Hematopoietic multipotent progenitor cell treated with erythropoietin and hydrocortisone succinate and interleukin-3 and kit ligand, for 6 days (in vitro differentiated cells): ENCODE data around the gene PIP4K2A.

ENCODE experiments used
- DNase-seq: peaks from one replicate; pipeline ENCODE4 v3.0.0-alpha.2; 2015

The PIP4K2A gene

GRCh38 chr10:22634606-22635459 lies 79.5 kb downstream of the PIP4K2A start:
- DNase-seq = no peak

GRCh38 chr10:22634093-22634492 lies 80.3 kb downstream of the PIP4K2A start:
- DNase-seq = no peak

DNA sequence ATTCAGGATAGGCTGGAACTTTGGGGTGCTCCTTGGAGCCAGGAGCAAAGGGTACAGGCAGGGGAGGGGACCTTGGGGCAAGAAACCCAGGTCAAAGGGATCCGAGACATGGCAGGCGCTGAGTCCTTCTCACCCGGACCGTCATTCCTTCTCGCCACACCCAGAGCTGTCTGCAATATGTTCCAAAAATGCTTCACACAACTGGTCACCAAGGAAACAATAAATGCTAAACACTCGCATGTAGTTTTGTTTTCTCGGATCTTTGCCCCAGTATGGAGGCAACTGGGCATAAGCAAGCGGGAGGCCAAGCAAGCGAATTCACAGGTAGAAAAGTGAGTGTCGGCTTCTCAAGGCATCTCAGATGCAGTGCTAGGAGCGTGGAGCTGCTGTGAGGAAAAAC lies 80.8 kb downstream of the PIP4K2A start:
- DNase-seq = no peak

- no peak for DNase-seq
These were observed 81.3 kb downstream of the PIP4K2A start for GRCh38 chr10:22633106-22633505.

DNA sequence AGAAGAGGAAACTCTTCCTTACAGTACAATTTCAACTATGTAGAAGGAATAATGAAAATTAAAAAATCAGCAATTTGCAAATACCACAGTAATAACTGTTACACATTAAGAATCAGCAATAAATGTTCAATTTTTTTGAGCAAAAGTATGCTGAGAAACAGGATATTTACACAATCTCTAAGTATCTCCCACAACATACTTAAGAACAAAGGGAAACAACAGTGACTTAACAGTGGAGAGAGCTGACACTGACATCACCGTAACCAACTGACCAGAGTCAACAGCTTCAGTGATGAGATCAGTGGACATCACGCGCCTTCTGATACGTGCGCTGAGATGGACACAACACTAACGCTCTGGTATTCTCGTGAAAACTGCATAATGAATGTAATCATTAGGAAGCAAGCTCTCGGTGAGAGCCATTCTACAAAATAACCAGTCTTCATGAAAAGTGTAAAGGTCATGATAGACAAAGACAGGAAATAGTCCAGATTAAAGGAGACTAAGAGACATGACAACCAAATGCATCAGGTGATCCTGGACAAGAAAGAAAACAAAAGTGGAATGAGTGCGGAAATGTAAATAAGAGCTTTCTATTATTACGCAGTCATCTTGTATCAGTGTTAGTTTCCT lies 82.6 kb downstream of the PIP4K2A start:
- DNase-seq = no peak

DNA sequence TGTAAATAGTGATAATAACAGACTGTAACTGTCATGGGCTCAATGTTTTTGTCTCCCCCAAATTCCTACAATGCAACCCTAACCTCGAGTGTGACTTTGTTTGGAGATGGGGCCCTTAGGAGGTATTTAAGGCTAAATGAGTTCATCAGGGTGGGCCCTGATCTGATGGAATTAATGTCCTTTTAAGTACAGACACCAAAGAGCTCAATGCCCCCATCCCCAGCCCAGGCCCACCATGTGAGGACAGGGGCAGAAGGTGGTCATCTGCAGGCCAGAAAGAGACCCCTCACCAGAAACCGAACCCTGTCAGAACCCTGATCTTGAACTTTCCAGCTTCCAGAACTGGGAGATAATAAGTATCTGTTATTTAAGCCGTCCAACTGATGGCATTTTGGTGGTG lies 83.2 kb downstream of the PIP4K2A start:
- no peak for DNase-seq

DNA sequence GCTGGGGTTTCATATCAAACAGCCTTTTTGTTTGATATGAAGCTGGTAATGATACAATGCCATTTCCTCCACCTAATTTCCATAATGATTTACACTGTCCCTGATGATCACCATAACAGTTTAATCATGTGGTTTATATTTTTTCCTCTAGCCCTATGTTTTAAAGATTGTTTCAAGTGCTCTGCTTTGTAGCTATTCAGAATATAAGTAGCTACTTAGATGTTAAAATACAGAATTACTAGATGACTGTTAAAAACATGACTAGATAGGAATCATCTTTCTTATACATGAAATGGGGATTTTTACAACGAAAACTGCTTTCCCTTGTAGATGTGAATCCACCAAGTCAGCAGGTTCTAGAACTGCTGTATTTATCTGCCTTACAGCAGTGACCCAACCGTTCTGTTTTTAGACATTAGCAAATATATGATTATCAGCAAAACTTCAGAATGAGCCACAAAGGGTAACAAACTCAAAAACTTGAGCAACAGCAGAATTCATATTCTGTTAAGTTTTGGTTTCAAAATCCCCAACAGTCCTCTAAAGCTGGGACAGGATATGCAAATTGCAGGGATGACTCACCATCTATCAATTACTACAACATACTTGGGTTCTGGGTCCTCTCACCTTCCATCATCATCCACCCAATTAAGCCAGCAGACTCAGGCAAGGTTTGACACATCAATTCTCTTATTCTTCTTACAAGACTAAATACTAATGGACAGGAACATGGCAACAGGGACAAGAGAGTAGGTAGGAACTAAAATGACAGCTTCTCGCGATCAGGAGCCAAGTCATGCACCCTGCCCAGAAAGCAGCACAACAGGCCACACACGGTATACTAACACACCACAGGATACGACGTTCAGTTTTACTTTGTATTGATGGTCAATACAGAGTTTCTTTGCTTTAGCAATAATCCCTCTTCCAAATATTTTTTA lies 83.9 kb downstream of the PIP4K2A start:
- peak; percentile 77 for DNase-seq

DNA sequence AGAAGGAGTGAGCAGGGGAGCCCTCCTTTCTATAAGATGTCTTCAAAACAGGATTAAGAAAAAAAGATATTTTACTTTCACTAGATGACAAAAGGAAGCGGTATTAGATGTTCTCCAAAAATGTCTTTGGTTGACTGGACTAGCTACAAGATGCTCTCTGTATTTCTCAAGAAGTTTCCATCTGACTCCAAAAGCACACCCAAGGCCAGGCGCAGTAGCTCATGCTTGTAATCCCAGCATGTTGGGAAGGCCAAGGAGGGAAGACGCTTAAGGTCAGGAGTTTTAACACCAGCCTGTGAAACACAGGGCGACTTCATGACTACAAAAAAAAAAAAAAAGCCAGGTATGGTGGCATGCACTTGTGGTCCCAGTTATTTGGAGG lies 84.5 kb downstream of the PIP4K2A start:
- DNase-seq = no peak

DNA sequence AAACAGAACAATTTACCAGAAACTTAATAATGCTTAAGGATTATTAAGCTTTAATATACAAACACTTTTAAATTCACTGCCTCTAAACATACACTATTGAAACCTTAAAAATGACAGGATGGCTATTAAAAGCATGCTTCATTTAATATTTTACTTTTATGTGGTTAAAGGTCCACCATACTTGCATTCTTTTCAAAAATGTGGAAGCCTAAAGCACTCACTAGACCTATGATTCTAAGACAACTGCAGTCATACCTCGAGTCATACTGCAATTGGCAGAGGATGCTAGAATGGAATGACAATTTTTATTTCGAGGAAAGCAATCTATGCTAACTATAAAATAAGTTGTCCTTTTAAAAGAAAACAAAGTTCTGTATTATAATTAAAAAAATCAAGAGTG lies 85.3 kb downstream of the PIP4K2A start:
- DNase-seq = no peak

GRCh38 chr10:22628309-22628708 lies 86.1 kb downstream of the PIP4K2A start:
- no peak for DNase-seq

DNA sequence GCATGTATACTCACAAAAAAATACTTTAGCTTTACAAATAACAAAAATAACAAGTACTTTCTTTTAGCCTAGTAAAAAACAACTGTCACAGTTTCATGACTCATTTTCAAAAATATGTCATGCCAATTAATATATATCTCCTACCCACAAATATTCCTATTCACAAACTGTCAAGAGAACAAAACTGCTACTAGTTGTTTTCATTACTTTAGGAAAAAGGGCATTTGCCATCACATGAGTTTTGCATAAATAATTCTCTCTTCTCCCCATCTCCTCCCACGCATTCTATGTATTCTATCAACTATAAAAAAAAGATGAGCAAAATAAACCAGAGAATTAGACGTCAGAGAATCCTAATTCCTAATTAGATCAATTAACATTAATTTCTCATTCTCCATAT lies 87.6 kb downstream of the PIP4K2A start:
- DNase-seq = no peak

DNA sequence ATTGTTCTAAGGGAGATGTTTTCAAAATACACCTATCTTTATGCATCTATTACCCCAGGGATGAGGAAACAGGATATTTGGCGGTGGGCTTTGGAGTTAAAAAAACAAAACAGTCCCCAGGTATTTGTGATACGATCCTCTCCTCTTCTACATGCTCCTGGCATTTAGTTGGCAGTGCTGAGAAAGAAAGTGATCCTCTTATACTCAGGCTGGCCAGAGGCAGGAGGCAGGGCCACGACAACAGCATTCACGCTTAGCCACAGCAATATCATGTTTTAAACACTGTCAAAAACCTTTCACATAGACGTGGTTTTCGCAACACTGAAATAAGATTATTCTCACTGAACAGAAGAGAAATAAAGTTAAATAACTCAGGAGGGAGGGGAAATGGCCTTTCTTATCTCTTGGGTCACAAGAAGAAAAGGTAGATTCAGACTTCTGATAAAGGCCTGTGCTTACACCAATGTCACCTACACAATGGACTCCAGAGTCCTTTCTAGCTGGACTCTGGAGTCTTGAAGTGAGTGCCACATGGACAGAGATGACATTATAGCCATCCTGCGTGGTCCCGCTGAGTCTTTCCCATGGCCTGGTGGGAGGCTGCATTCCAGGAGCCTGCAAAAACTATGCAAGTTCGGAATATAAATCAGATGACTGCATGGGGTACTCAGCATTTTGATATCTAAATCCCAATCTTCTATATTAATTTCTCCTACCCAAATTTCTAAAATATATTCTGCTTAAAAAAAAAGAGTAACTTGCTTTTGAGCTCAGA lies 88.7 kb downstream of the PIP4K2A start:
- no peak for DNase-seq

DNA sequence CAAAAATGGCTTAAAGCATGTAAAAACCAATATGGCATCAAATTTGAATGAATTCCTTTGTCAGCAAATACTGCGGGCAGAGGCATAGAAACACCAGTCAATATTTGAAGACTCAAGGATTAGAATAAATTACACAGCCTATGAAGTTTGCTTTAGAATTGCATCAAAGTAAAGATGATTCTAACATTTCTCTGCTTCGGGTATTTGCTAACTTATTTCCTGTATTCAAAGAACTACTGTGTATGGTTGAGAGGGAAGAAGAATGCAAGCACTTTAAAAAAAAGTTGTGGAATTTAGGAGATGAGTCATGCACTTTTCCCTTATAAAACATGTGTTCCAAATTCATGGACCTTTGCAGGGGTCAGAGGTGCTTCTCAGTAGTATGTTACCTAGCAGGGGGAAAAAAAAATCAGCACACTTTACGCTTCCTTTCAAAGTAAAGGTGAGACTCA lies 90.1 kb downstream of the PIP4K2A start:
- no peak for DNase-seq

DNA sequence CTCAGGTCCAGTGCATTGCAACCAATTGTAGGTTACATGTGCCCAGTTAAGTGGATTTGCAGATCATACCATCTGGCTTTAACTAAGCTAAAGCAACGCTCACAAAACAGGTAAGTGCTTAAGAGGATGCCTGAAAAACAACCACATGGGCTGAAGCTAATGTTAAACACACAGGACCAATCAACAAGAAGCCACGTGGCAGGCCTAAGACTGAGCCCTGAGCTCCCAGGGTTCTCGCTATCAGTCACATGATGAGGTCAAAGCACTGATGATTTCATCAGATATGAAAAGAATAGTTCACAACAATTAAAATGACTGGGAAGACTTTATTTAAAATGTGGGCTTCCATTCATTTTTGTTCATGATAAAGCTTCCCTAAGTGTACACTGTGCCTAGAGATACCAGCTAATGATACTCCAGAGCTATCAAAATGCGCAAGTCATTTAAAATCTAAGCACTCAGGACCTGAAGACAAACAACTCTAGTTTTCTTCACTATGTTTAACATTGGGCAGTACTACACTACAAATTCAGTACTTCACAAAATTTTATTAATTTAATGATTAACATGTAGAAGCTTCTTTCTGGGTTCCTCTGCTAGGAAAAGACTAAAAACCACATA lies 90.6 kb downstream of the PIP4K2A start:
- DNase-seq = peak; percentile 57

DNA sequence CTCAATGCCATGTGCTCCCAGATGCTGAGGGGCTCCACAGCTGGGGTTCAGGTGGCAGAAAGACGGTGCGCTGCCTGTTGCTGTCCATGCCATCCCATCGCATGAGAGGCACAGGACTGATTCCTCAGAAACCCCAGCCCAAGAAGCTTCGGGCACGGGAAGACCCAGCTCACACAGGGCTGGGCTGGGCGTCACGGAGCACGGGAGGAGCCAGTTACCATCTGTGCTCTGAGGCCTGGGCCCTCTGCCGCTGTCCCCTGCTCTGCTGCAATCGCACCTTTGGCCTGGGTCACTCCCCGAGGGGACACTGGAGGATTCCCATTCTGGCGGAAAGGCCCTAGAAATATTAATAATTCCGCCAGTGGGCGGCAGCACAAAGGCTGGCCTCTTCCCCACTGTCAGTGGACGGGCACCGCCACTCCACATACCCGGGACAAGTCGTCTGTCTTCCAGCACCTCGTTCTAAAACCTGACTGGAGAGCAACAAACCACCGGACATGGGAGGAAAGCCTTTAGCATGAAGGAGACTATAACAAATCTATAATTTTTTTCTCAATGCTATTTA lies 92.1 kb downstream of the PIP4K2A start:
- no peak for DNase-seq

GRCh38 chr10:22621726-22622125 lies 92.7 kb downstream of the PIP4K2A start:
- no peak for DNase-seq

GRCh38 chr10:22620929-22621328 lies 93.4 kb downstream of the PIP4K2A start:
- DNase-seq = no peak

DNA sequence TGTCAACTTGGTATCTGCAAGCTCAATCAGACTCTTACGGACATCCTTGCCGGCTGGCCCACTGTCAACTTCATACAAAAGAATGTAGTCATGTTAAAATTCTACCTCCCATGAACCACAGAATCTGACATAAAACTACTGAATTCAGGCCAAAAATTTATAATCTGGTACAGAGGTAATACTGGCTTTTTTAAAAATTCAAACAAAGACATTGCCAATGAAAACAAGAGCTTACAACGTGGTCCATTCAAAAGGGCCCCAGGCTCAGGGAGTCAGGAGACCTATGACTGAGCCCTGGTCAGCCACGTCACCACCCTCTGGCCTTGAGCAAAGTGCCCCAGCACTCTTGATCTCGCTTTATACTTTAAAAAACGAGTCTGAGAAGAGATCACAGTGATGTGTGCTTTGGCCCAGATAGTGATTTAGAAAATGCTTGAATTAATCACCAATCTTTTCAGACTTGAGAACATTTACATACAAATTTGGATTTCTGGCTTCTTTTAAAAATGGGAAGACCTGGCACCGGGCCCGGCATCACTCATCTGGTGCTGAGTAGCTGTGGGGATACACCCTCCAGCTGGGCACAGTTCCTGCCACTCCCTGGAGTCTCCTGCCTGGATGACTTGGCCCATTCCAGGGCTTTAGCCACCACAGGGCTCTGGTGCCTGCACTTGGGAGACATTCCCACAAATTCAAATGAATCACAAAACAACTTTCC lies 94.1 kb downstream of the PIP4K2A start:
- DNase-seq = no peak

- no peak for DNase-seq
These were observed 95.3 kb downstream of the PIP4K2A start for GRCh38 chr10:22619101-22619500.

GRCh38 chr10:22618078-22618785 lies 96.1 kb downstream of the PIP4K2A start:
- DNase-seq = peak; percentile 29
